ENCODE measurements around the gene SHB. TPM values are rescaled to one million over a fixed set of nuclear protein-coding genes. Genes with fewer than 3 reads are reported as not detected.

SHB gene
- total RNA-seq, 2 donors from 2014 or later = 28.1 to 38.1 TPM

DNA sequence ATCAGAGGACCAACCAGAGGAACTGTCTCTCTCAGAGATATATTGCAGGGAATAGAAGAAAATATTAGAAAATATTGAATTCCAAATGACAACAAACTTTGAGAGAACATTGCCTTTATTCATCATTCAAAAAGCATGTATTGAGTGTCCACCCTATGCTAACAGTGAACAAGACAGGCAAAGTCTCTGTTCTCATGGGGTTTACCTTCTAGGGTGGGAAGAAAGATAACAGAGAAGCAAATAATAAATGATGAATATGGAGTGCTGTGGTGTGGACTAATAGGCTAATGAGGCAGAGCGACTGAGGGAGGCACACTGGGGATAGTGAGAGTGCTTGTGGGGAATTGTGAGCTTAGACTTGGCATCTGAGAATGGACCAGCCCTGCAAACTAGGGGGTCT lies 43.4 kb upstream of the SHB start:
- peaks cover 49% of the 10 kb centered on the region for H3K27me3 Mint-ChIP-seq (ENCODE audit: insufficient read depth)
- Histone ChIP-seq H3K4me1 (ENCODE audit: control insufficient read depth, insufficient read depth, low read length) (peaks cover 10% of the 10 kb centered on the region), H3K9me3 (ENCODE audit: control insufficient read depth, low read length) (no peaks in the 10 kb centered on the region), H3K27ac (ENCODE audit: low read depth, low read length) (no peak overlapping the region), H3K27me3 (ENCODE audit: control insufficient read depth, insufficient read depth, low read length, poor library complexity, severe bottlenecking) (peaks cover 28% of the 10 kb centered on the region), H3K9ac (ENCODE audit: extremely low read depth, low read length, poor library complexity, severe bottlenecking) (no peak overlapping the region), H3K4me3 (ENCODE audit: low read length) (no peak overlapping the region), H3K36me3 (ENCODE audit: control insufficient read depth, insufficient read depth, low read length) (no peaks in the 10 kb centered on the region)
- H3K27ac Mint-ChIP-seq = no peak overlapping the region
- H3K36me3 Mint-ChIP-seq (ENCODE audit: low read depth) = no peaks in the 10 kb centered on the region
- WGBS, 2 experiments (ENCODE audit: insufficient coverage in 1 of 2, insufficient read length in 1 of 2) = 93 to 100% methylated on average over 1 of the region's 1 CpG
- no peak for DNase-seq
- peaks cover 16% of the 10 kb centered on the region for H3K4me1 Mint-ChIP-seq
- no peak overlapping the region for H3K4me3 Mint-ChIP-seq
- TF ChIP-seq, protein P1, sequence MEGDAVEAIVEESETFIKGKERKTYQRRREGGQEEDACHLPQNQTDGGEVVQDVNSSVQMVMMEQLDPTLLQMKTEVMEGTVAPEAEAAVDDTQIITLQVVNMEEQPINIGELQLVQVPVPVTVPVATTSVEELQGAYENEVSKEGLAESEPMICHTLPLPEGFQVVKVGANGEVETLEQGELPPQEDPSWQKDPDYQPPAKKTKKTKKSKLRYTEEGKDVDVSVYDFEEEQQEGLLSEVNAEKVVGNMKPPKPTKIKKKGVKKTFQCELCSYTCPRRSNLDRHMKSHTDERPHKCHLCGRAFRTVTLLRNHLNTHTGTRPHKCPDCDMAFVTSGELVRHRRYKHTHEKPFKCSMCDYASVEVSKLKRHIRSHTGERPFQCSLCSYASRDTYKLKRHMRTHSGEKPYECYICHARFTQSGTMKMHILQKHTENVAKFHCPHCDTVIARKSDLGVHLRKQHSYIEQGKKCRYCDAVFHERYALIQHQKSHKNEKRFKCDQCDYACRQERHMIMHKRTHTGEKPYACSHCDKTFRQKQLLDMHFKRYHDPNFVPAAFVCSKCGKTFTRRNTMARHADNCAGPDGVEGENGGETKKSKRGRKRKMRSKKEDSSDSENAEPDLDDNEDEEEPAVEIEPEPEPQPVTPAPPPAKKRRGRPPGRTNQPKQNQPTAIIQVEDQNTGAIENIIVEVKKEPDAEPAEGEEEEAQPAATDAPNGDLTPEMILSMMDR (conservative IDR thresholded peaks at IDR 0.05) = no peak
- H3K9me3 Mint-ChIP-seq = no peaks in the 10 kb centered on the region

DNA sequence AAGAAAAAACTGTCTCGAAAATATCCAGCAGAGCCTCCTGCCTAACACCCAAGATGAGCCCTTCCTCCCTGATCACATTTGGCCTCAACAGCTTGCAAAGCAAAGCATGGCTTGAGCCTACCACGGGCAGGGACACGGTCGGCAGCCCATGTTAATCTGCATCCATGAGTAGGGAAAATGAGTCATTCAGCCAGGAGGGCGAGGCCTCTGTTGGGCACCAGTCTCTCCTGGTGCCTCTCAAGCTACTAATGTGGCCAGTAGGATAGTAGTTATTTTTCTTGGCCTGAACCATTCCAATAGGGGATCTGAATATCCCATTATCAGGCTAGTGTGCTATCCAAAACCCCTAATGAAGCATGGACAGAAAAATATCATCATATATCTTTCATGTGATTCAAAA lies 43.0 kb upstream of the SHB start:
- Mint-ChIP-seq H3K9me3 (no peaks in the 10 kb centered on the region), H3K27me3 (ENCODE audit: insufficient read depth) (peaks cover 48% of the 10 kb centered on the region), H3K36me3 (ENCODE audit: low read depth) (no peaks in the 10 kb centered on the region), H3K4me1 (peaks cover 17% of the 10 kb centered on the region), H3K4me3 (no peak overlapping the region), H3K27ac (no peak overlapping the region)
- 93% methylated on average over 5 of the region's 5 CpGs; no CpG with 5 or more reads in 1 of the 2 experiments for WGBS, 2 experiments (ENCODE audit: insufficient coverage in 1 of 2, insufficient read length in 1 of 2)
- H3K4me3 ChIP-seq (ENCODE audit: low read length) = no peak overlapping the region
- no peaks in the 10 kb centered on the region for H3K36me3 ChIP-seq (ENCODE audit: control insufficient read depth, insufficient read depth, low read length)
- no peak for DNase-seq
- H3K4me1 ChIP-seq (ENCODE audit: control insufficient read depth, insufficient read depth, low read length) = peaks cover 11% of the 10 kb centered on the region
- H3K9me3 ChIP-seq (ENCODE audit: control insufficient read depth, low read length) = no peaks in the 10 kb centered on the region
- TF ChIP-seq, protein P1 (conservative IDR thresholded peaks at IDR 0.05) = no peak
- peaks cover 28% of the 10 kb centered on the region for H3K27me3 ChIP-seq (ENCODE audit: control insufficient read depth, insufficient read depth, low read length, poor library complexity, severe bottlenecking)
- no peak overlapping the region for H3K27ac ChIP-seq (ENCODE audit: low read depth, low read length)
- H3K9ac ChIP-seq (ENCODE audit: extremely low read depth, low read length, poor library complexity, severe bottlenecking) = no peak overlapping the region

DNA sequence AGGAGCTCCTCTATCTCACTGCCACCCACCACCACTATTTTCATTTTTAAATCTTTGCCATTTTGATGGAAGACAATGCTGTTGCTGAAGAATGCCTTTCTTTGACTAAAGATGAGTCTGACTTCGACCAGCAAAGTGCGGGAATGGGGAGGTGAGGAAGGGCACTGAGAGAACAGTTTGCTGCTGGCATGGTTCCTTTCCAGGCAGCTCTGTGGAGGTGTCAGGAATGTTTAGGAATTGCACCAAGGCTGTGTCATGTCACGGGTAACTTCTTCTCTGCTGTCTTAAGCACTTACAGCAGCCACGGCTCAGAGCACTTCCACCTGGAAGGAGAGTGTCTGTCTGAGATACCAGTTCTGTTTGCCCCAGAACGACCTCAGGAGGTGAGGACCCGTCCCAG lies 41.4 kb upstream of the SHB start:
- Histone ChIP-seq H3K36me3 (ENCODE audit: control insufficient read depth, insufficient read depth, low read length) (no peaks in the 10 kb centered on the region), H3K27me3 (ENCODE audit: control insufficient read depth, insufficient read depth, low read length, poor library complexity, severe bottlenecking) (peaks cover 25% of the 10 kb centered on the region), H3K27ac (ENCODE audit: low read depth, low read length) (no peak overlapping the region), H3K4me1 (ENCODE audit: control insufficient read depth, insufficient read depth, low read length) (peaks cover 11% of the 10 kb centered on the region), H3K4me3 (ENCODE audit: low read length) (no peak overlapping the region), H3K9me3 (ENCODE audit: control insufficient read depth, low read length) (no peaks in the 10 kb centered on the region), H3K9ac (ENCODE audit: extremely low read depth, low read length, poor library complexity, severe bottlenecking) (no peak overlapping the region)
- Mint-ChIP-seq H3K4me1 (peaks cover 17% of the 10 kb centered on the region), H3K4me3 (no peak overlapping the region), H3K27me3 (ENCODE audit: insufficient read depth) (peaks cover 47% of the 10 kb centered on the region), H3K27ac (no peak overlapping the region), H3K36me3 (ENCODE audit: low read depth) (no peaks in the 10 kb centered on the region), H3K9me3 (no peaks in the 10 kb centered on the region)
- TF ChIP-seq, protein P1 (conservative IDR thresholded peaks at IDR 0.05) = no peak
- no peak for DNase-seq
- WGBS, 2 experiments (ENCODE audit: insufficient coverage in 1 of 2, insufficient read length in 1 of 2) = 88 to 93% methylated on average over 4 to 6 of the region's 6 CpGs

Measured in endodermal cell (in vitro differentiated cells).